ENCODE data around the gene TNFSF10.

- TF ChIP-seq CTCF (IDR thresholded peaks at IDR 0.05 in 2 of 3, conservative IDR thresholded peaks at IDR 0.05 in 1 of 3; ENCODE audit: control insufficient read depth in 2 of 3, extremely low read depth in 1 of 3, insufficient read depth in 1 of 3, low read depth in 3 of 3, low read length in 3 of 3) (no peak), CREB1 (IDR thresholded peaks at IDR 0.05; ENCODE audit: low read depth) (no peak), BACH1 (IDR thresholded peaks at IDR 0.05; ENCODE audit: borderline replicate concordance) (no peak), KDM1A (IDR thresholded peaks at IDR 0.05; ENCODE audit: borderline replicate concordance) (no peak)
Observed at GRCh38 chr3:172559020-172559419, 35.8 kb upstream of the TNFSF10 start.

Measured in GM12878 (cell line).